ENCODE data around the gene DDR2. TPM values are rescaled to one million over a fixed set of nuclear protein-coding genes. Genes with fewer than 3 reads are reported as not detected.
A peak's percentile ranks its signal among the peaks of the same experiment; 100 is the strongest.

Gene DDR2
- total RNA-seq, 1 experiment from 2014 or later = 0.52 TPM

DNA sequence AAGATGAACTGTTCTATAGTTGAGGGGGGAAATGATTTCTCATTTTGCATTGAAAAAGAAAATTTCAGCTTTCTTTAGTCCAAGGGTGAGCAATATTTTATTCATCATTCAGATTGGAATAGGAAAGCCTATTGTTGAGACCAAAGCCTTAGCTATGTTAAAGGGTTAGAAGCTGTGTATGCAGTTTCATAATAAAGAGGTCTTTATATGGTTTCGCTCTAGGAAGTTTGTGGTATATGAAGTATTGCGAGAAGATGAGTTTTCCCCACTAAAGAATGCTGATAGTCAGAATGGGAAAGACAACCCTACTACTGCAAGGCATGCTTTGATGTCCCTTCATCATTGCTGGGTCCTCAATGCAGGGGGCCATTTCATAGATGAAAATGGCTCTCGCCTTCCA, 42.2 kb upstream of the DDR2 start:
- H2BK120ac ChIP-seq (ENCODE audit: low read depth, low read length, poor library complexity, severe bottlenecking) = no peak overlapping the region
- H3K4ac ChIP-seq (ENCODE audit: low read depth, low read length) = no peak overlapping the region
- no peak overlapping the region for H3K56ac ChIP-seq (ENCODE audit: insufficient read length, low read depth, low read length)
- H2BK15ac ChIP-seq (ENCODE audit: low read depth, low read length) = no peak overlapping the region
- Mint-ChIP-seq H3K4me3 (no peak overlapping the region), H3K36me3 (ENCODE audit: insufficient read depth in 1 of 3, low read depth in 3 of 3) (peaks cover 2 to 19% (median 15%) of the 10 kb centered on the region in 3 experiments; a peak in 6 of 7 replicates), H3K9me3 (no peaks in the 10 kb centered on the region), H3K27me3 (ENCODE audit: low read depth) (no peaks in the 10 kb centered on the region), H3K4me1 (no peaks in the 10 kb centered on the region), H3K27ac (0 out of 7 replicates have a peak overlapping the region, but pooled peaks of 1 of the 3 experiments have one; percentile 1)
- no peaks in the 10 kb centered on the region for H3K79me2 ChIP-seq (ENCODE audit: insufficient read depth, low read length)
- H3T11ph ChIP-seq (ENCODE audit: low read length) = no peak overlapping the region
- H4K20me1 ChIP-seq (ENCODE audit: control insufficient read depth, insufficient read depth, insufficient read length) = no peaks in the 10 kb centered on the region
- H3K9me3 ChIP-seq (ENCODE audit: control insufficient read depth, low read depth, low read length) = no peaks in the 10 kb centered on the region
- H3K18ac ChIP-seq (ENCODE audit: insufficient read length, low read depth, low read length) = no peak overlapping the region
- no peak overlapping the region for H2AFZ ChIP-seq (ENCODE audit: low read length)
- no peak overlapping the region for H2BK12ac ChIP-seq (ENCODE audit: insufficient read length, low read depth, low read length)
- H2BK5ac ChIP-seq (ENCODE audit: insufficient read length, low read length) = no peak overlapping the region
- no peak overlapping the region for H3K4me2 ChIP-seq (ENCODE audit: insufficient read depth, insufficient read length, low read length)
- no peak overlapping the region for H3K27ac ChIP-seq (ENCODE audit: insufficient read length, low read depth, low read length)
- WGBS (ENCODE audit: extremely low coverage, insufficient read length, low lambda C conversion rate) = no CpG with 5 or more reads among the region's 3 CpGs
- no peaks in the 10 kb centered on the region for H3K27me3 ChIP-seq (ENCODE audit: insufficient read depth, low read length)
- TF ChIP-seq, protein P1, sequence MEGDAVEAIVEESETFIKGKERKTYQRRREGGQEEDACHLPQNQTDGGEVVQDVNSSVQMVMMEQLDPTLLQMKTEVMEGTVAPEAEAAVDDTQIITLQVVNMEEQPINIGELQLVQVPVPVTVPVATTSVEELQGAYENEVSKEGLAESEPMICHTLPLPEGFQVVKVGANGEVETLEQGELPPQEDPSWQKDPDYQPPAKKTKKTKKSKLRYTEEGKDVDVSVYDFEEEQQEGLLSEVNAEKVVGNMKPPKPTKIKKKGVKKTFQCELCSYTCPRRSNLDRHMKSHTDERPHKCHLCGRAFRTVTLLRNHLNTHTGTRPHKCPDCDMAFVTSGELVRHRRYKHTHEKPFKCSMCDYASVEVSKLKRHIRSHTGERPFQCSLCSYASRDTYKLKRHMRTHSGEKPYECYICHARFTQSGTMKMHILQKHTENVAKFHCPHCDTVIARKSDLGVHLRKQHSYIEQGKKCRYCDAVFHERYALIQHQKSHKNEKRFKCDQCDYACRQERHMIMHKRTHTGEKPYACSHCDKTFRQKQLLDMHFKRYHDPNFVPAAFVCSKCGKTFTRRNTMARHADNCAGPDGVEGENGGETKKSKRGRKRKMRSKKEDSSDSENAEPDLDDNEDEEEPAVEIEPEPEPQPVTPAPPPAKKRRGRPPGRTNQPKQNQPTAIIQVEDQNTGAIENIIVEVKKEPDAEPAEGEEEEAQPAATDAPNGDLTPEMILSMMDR (conservative IDR thresholded peaks at IDR 0.05) = no peak
- no peak overlapping the region for H4K5ac ChIP-seq (ENCODE audit: insufficient read length, low read depth, low read length)
- H3K23me2 ChIP-seq (ENCODE audit: insufficient read length, low read depth, low read length, poor library complexity, severe bottlenecking) = no peaks in the 10 kb centered on the region
- no peak overlapping the region for H3K23ac ChIP-seq (ENCODE audit: insufficient read length, low read depth, low read length)
- H3K9ac ChIP-seq (ENCODE audit: extremely low read depth, insufficient read length, low read length) = no peak overlapping the region
- H2BK20ac ChIP-seq (ENCODE audit: low read depth, low read length, poor library complexity, severe bottlenecking) = no peak overlapping the region
- H4K8ac ChIP-seq (replicated peaks; ENCODE audit: insufficient read length, low read depth, low read length) = no peak overlapping the region
- no peak overlapping the region for H3K14ac ChIP-seq (ENCODE audit: insufficient read depth, low read length)
- no peak for DNase-seq
- H3K4me1 ChIP-seq (ENCODE audit: insufficient read depth, low read length) = no peaks in the 10 kb centered on the region
- no peak overlapping the region for H2AK5ac ChIP-seq (ENCODE audit: insufficient read length, low read length)
- no peak overlapping the region for H4K91ac ChIP-seq (ENCODE audit: insufficient read length, low read depth, low read length)
- no peaks in the 10 kb centered on the region for H3K79me1 ChIP-seq (ENCODE audit: insufficient read depth, low read depth, low read length, poor library complexity, severe bottlenecking)
